GM19467 (cell line): ENCODE measurements around the gene FGF18.

Experiments used
- ATAC-seq: cut with Tn5 transposase; IDR thresholded peaks from one replicate; pipeline ENCODE4 v1.9.1; 2021; ENCODE audit warnings: mild to moderate bottlenecking, moderate library complexity; ENCODE audit not compliant: unreplicated experiment

FGF18 gene

DNA sequence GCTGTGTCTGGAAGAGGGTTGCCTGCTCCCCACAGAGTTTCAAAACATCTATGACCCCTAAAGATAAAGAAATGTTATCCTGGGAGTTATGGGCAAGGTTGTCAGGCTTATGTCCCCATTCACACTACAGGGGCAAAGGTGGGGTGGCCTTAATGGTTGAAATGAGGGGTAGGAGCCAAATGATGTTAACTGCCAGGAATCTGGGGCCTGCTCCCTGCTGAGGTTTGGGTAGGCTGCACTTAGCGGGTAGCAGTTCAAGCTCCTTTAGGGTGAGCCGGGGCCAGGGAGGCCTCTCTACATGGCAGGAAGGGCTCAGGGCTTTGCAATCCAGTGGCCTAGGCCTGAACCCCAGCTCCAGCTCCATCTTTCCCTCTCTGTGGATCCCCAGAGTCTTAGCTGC lies 3.0 kb downstream of the FGF18 start:
- ATAC-seq, result no peak

DNA sequence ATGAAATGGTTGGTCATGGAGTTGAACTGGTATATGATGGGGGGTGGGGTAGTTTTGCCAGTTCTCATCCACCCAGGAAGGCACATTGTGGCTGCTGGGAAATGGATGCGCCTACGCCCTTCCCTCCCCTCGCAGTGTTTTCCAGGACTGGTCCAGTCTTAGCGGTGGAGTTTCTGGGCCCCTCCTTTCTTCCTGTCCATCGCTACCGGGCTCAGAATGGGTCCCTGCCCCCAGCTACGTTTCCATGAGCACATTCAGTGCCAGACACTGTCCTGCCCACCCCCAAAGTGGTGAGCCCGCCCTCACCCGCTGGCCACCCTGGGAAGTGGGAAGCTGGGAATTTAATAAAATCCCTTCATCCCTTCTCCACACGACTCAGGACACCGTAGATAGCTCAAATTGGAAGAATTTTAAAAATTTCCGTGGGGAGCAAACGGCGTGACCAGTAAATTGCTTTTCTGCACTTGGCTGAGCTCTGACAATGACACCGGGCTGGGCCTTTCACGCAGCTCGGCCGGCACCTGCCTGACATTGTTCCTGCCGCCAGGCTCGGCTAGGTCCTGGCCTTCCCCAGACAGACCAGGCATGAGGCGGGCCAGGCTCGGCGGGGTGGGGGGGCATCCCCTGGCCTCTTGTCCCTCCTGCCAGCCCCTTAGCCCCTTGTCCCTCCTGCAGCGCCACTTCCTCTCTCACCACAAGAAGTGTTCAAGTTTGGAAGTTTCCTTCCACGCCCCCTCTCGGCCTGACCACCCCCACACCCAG lies 3.6 kb downstream of the FGF18 start:
- no peak for ATAC-seq

DNA sequence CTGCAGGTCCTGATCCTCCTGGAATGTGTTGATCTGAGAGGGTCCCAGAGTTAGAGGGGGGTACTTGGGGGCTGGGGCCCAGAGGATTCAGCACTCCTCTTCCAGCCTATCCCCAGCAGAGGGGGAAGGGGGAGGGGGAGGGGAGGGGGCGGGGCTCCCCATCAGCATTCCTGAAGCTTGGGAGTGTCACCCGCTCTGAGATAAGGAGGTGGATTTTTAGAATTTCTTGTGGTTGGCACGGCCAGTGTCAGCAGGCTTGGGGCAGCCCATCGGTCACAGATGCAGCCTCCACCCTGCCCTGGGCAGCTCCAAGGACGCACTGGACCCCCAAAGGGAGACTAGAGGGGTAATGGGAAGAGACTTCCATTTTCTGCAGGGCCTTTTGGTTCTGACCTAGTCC lies 5.3 kb downstream of the FGF18 start:
- ATAC-seq, result no peak

DNA sequence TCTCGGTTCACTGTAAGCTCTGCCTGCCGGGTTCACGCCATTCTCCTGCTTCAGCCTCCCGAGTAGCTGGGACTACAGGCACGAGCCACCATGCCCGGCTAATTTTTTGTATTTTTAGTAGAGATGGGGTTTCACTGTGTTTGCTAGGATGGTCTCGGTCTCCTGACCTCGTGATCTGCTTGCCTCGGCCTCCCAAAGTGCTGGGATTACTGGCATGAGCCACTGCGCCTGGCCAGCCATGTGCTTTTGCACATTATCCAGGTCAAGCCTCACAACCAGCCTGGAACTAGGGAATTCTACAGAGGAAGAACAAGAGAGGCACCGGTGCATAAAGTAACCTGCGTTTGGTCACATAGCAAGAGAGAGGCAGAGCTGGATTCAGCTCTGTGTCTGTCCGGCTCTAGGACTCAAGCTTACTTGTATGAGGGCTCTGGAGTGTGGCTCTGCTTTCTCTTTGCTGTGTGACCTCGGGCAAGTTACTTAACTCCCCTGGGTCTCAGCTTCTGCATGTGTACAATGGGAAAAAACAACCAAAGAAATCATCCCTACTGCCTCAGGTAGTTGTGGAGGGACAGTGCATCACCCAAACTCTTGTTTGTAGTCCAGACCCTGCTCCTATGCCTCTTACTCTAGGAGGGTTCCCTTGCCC lies 6.3 kb downstream of the FGF18 start:
- ATAC-seq, result no peak

DNA sequence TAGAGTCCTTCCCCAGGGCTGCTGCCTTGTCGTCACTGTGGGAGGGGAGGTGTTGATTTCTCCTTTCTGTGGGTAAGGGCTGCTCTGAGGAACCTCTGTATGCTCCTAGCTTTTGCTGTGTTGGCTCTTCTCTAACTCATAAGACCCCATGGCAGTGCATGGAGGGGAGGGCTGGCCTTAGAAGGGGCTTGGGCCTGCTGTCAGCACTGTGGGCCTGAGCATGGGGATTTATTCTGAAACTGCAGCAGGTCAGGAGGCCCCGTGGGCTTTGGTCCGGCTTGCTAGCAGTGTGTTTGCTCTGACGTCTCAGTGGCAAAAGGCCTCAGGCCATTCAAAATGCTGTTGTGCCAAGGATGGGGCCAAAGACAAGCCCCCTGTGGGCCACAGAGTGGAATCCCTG lies 6.8 kb downstream of the FGF18 start:
- ATAC-seq, result no peak

DNA sequence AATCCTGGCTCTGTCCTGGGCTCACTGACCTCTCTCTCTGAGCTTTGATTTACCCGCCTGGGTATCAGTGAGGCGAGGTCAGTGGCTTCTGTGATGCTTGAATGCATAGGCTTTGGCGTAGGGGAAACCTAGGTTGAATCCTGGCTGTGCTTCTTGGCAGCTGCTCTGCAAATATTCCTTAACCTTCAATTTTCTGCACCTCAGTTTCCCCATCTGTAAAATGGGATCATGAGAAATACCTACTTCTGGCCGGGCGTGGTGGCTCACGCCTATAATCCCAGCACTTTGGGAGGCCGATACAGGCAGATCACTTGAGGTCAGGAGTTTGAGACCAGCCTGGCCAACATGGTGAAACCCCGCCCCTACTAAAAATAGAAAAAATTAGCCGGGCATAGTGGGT lies 7.2 kb downstream of the FGF18 start:
- no peak for ATAC-seq

DNA sequence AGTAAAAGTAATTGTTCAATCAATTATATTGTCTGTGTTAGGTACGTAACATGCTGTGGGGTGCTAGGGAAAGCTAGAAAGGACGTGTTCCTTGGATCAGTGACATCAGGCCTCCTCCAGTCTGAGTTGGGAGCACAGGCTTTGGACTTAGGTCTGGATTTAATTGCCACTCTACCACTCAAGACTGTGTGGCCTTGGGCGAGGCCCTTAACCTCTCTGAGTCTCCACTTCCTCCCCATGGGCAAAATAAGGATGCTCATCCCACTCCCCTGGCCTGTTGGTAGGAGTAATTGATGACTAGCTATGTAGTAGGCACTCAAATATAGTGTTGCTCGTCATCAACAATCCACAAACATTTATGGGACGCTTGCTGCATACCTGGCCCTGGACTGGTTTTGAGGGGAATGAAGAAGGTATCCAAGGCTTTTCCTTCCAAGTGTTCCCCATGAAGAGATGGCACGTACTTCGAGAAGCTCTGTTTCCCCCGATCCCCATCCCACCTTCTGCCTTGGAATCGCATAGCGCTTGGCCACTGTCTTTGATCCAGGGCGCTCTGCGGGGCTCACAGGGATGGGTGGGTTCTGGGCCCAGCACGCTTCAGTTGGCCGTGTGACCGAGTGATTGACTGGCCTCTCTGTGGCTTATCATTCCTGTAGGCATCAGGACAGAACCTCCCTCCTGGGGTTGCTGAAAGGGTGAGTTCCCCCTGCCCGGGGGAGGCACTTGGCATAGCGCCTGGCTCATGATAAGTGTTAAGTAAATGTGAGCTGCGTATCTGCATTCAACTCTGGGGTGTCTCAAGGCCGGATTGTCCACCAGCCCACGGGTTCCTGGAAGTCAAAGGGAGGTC lies 8.1 kb downstream of the FGF18 start:
- no peak for ATAC-seq

GRCh38 chr5:171428168-171428696 lies 8.8 kb downstream of the FGF18 start:
- no peak for ATAC-seq

- no peak for ATAC-seq
These were observed 9.5 kb downstream of the FGF18 start for GRCh38 chr5:171428809-171429542.

DNA sequence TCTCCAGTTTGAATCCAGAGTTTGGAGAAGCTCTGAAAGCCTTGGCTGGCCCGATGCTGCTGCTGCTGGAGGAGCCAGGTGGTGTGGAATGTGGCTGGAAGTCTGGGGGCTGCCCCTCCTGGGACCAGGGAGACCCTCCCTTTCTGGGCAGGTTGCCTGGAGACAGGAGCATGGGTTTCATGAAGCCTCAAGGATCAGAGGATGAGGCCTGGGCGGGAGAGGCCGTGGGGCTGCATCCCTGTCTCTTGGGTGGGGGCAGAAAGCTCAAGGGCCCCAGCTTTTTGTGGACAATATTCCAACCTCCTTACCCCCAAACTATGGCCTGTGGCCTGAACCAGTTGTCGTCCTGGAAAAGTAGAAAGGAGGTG lies 10.1 kb downstream of the FGF18 start:
- ATAC-seq, result no peak

DNA sequence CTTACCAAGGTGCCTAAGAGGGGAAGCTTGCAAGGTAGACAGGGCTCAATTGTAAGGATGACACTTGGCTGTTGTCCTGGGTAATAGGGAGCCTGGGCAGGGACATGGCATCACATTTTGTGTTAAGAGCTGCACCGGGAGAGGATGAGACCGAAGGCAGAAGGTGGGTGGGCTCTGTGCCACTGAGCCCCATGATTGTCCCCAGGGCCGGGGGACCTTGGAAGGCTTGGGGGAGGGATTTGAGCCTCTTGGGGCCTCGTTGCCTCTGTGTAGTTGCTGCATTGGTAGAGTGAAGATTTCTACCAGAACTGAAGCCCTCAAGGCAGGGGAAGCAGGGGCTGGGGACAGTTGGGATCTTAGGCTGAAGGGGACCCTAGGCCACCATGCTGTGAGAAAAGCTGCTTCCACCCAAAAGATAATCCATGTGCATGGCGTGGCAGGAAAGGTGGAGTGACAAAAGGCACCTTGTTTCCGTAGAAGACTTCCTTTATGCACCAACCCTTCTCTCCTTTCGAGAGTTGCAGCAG lies 11.9 kb downstream of the FGF18 start:
- no peak for ATAC-seq

GRCh38 chr5:171432076-171432475 lies 12.6 kb downstream of the FGF18 start:
- no peak for ATAC-seq

DNA sequence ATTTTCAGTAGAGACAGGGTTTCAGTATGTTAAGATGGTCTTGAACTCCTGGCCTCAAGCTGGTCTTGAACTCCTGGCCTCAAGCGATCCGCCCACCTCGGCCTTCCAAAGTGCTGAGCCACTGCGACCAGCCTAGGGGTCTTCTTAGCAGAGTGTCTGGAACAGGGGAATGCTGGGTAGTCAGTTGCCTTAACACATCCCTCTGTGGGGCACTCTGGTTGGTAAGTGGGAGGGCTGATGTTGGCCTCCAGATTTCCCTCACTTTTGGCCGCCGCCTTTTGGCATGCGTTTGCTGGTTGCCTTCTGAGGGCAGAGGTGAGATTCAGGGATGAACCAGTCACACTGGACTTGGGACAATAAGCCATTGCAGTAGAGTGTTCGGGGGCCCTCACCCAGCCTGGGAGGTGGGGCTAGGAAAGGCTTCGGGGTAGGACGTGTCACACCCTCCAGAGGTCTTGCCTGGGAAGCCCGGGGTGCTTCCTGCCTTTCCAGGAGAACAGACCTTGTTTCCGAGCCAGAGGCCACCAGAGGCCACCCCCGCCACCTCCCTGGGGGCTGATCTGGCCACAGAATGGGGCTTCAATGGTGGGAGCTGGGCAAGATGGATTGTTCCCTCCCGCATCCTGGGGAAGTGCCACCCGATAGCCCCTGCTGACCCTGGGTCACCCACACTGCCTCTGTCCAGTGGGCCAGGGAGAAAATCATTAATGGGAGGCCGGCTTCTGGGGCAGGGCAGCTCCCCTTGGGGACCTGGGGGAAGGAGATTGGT lies 13.3 kb downstream of the FGF18 start:
- no peak for ATAC-seq

GRCh38 chr5:171433352-171433698 lies 13.9 kb downstream of the FGF18 start:
- ATAC-seq, result no peak

DNA sequence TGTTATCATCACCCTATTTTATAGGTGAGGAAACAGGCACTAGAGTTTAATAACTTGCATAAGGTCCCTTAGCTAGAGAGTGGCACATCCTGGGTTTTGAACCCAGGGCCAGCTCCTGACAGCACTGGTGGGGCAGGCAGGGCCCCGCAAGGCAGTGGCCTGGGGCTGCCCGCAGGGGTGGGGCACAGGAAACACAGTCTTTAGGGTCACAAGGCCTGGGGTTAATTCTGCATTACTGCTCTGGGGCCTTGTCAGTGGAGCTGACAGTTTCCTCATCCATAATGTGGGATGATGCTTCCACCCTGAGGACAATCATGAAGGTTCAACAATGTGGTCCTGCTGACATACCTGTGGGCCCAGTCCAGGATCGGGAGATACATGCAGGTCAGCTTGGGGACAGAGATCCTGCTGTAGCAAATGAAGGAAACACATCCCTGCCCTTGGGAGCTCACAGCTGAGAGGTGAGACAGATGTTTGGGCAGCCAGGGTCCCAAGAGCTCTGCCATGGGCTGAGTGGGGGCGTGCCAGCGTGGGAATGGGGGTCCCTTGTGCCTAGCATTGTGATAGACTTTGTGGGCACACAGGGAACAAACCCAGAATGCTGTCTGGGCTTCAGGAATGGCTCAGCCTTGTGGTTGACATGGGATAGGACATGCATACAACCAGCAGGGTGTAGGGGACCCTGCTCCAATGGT lies 14.7 kb downstream of the FGF18 start:
- no peak for ATAC-seq

GRCh38 chr5:171434874-171435273 lies 15.4 kb downstream of the FGF18 start:
- no peak for ATAC-seq

DNA sequence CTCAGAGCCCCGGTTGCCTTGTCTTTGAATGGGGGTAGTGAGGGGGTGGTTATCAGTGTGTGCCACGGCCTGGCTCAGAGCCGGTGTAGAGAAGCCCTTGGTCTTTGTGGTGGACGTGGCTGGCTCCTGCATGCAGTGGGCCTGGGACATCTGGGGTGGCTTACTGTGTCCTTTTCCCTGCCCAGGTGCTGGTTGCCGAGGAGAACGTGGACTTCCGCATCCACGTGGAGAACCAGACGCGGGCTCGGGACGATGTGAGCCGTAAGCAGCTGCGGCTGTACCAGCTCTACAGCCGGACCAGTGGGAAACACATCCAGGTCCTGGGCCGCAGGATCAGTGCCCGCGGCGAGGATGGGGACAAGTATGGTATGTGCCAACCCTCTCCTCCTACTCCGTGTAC lies 16.5 kb downstream of the FGF18 start:
- ATAC-seq, result no peak

- ATAC-seq, result no peak
These were observed 17.4 kb downstream of the FGF18 start for GRCh38 chr5:171436804-171437285.

GRCh38 chr5:171437286-171437821 lies 17.9 kb downstream of the FGF18 start:
- ATAC-seq, result no peak
